Left lung (tissue), 10 donors: ENCODE results near the gene ADAM19. TPM values are rescaled to one million over a fixed set of nuclear protein-coding genes. Genes with fewer than 3 reads are reported as not detected.

Source experiments
- ATAC-seq: fragments of 200-7000 bp; cut with Tn5 transposase; one replicate; pipeline ENCODE4 v1.9.1; 2020; ENCODE audit warnings: moderate library complexity
- DNase-seq, 4 donors: peaks; one replicate each; pipeline ENCODE4 v3.0.0-alpha.2; 2013 to 2020
- H3K27ac ChIP-seq, 2 donors: fragments of 200-600 bp; sonication (generic) in 1 of 2; one replicate each; pipeline versions ENCODE4 v1.5.0 to v1.8.0; 2020 to 2021
- H3K27me3 ChIP-seq, 2 donors: fragments of 200-600 bp; sonication (generic) in 1 of 2; one replicate each; pipeline versions ENCODE4 v1.5.0 to v1.8.0; 2020 to 2021
- H3K36me3 ChIP-seq, 2 donors: fragments of 200-600 bp; sonication (generic) in 1 of 2; one replicate each; pipeline versions ENCODE4 v1.5.0 to v1.8.0; 2020 to 2021
- H3K4me1 ChIP-seq, 2 donors: fragments of 200-600 bp; one replicate each; pipeline ENCODE4 v1.8.0; 2021
- H3K4me3 ChIP-seq, 2 donors: fragments of 200-600 bp; sonication (generic) in 1 of 2; one replicate each; pipeline versions ENCODE4 v1.5.0 to v1.8.0; 2020 to 2021; ENCODE audit warnings: mild to moderate bottlenecking in 1 of 2
- H3K9me3 ChIP-seq, 2 donors: fragments of 200-600 bp; sonication (generic) in 1 of 2; one replicate each; pipeline versions ENCODE4 v1.5.0 to v1.8.0; 2020 to 2021
- CTCF ChIP-seq, 2 donors: fragments of 200-600 bp; sonication (generic) in 1 of 2; IDR thresholded peaks; one replicate each; pipeline versions ENCODE4 v1.5.0 to v1.8.0; 2021; ENCODE audit warnings: antibody characterized with exemption in 2 of 2
- intact Hi-C, 2 donors: fragments of 100-400 bp; cut with DNase I; formaldehyde crosslinking; loops; one replicate each; pipeline versions ENCODE4 v1.11.2 to v1.14.2; 2022
- polyA plus RNA-seq, 6 donors: library from polyadenylated mRNA; unstranded; fragments of 120-200 nt; gene quantifications; one replicate each; pipeline ENCODE4 v1.2.1, GENCODE V29; 2013; ENCODE audit not compliant: insufficient read length in 6 of 6
- total RNA-seq, 2 donors: library from RNA; stranded (reverse); fragmentation: NEBNext Ultra II Directional; extraction: Animal tissue kit (Norgen Biotek cat#: 25700); gene quantifications; one replicate each; pipeline ENCODE4 v1.2.1, GENCODE V29; 2021
- donor health status: DM: no; HTN: yes; CAD: no.
- donor health status: DM: no; HTN: no; CAD: no.

Gene ADAM19
- total and polyA plus RNA-seq, 8 donors: 14.9 to 21.5 (median 19.2) TPM

GRCh38 chr5:157528036-157528632, 47.4 kb downstream of the ADAM19 start:
- H3K27me3 ChIP-seq: no peaks in the 10 kb centered on the region
- no peaks in the 10 kb centered on the region for H3K36me3 ChIP-seq
- intact Hi-C loops: no loop called here
- H3K4me1 ChIP-seq: peaks cover 5 to 25% of the 10 kb centered on the region in 2 donors
- DNase-seq (no peak), ATAC-seq (no peak)
- no peak overlapping the region for H3K4me3 ChIP-seq
- TF ChIP-seq CTCF (IDR thresholded peaks at IDR 0.05): no peak
- no peaks in the 10 kb centered on the region for H3K9me3 ChIP-seq
- no peak overlapping the region for H3K27ac ChIP-seq

GRCh38 chr5:157524887-157525286, 50.7 kb downstream of the ADAM19 start:
- H3K27me3 ChIP-seq: no peaks in the 10 kb centered on the region
- H3K9me3 ChIP-seq: no peaks in the 10 kb centered on the region
- no peak overlapping the region for H3K27ac ChIP-seq
- peaks cover 5 to 38% of the 10 kb centered on the region in 2 donors for H3K4me1 ChIP-seq
- ATAC-seq: no peak
- no peaks in the 10 kb centered on the region for H3K36me3 ChIP-seq
- TF ChIP-seq CTCF (IDR thresholded peaks at IDR 0.05): no peak
- intact Hi-C loops: no loop called here
- DNase-seq: no peak
- H3K4me3 ChIP-seq: no peak overlapping the region

- no peak for TF ChIP-seq CTCF (IDR thresholded peaks at IDR 0.05)
- Histone ChIP-seq H3K27me3 (no peaks in the 10 kb centered on the region), H3K27ac (no peak overlapping the region), H3K36me3 (peaks cover 0 to 6% of the 10 kb centered on the region in 2 donors), H3K4me1 (peaks cover 5 to 29% of the 10 kb centered on the region in 2 donors), H3K4me3 (no peak overlapping the region), H3K9me3 (no peaks in the 10 kb centered on the region)
- DNase-seq: no peak
- intact Hi-C loops: no loop called here
- no peak for ATAC-seq
These were observed 51.6 kb downstream of the ADAM19 start for GRCh38 chr5:157523976-157524375.

GRCh38 chr5:157521704-157522029, 53.9 kb downstream of the ADAM19 start:
- Histone ChIP-seq H3K4me3 (no peak overlapping the region), H3K36me3 (peaks cover 0 to 15% of the 10 kb centered on the region in 2 donors), H3K9me3 (no peaks in the 10 kb centered on the region), H3K27ac (peak overlapping the region in 1 of 2 donors; percentile 59), H3K4me1 (peaks cover 5 to 17% of the 10 kb centered on the region in 2 donors), H3K27me3 (no peaks in the 10 kb centered on the region)
- no peak for ATAC-seq
- no peak for TF ChIP-seq CTCF (IDR thresholded peaks at IDR 0.05)
- intact Hi-C loops: no loop called here
- no peak for DNase-seq

GRCh38 chr5:157520911-157521703, 54.5 kb downstream of the ADAM19 start:
- Histone ChIP-seq H3K36me3 (peaks cover 0 to 15% of the 10 kb centered on the region in 2 donors), H3K27ac (peak overlapping the region; percentile 39 to 59), H3K27me3 (no peaks in the 10 kb centered on the region), H3K9me3 (no peaks in the 10 kb centered on the region), H3K4me1 (peaks cover 5 to 17% of the 10 kb centered on the region in 2 donors), H3K4me3 (no peak overlapping the region)
- peak in 1 of 2 donors; percentile 14 for TF ChIP-seq CTCF (IDR thresholded peaks at IDR 0.05)
- no peak for DNase-seq
- intact Hi-C loops: no loop called here
- ATAC-seq: peak; percentile 46
